Measurements from ENCODE around the gene SPEM1.

GRCh38 chr17:7382901-7383300 is 37.2 kb upstream of the SPEM1 start:
- no peak for TF ChIP-seq CTCF (optimal IDR thresholded peaks at IDR 0.05 in 1 of 3, IDR thresholded peaks at IDR 0.05 in 1 of 3, conservative IDR thresholded peaks at IDR 0.05 in 1 of 3; ENCODE audit: extremely low read depth in 1 of 3, insufficient read depth in 2 of 3, low read length in 3 of 3)
- TF ChIP-seq EZH2 (IDR thresholded peaks at IDR 0.05; ENCODE audit: low read length): no peak

Measured in keratinocyte (primary cell).